Hepatocyte (in vitro differentiated cells): ENCODE data around the gene UBL4A.

Source experiments
- CTCF ChIP-seq: fragments of 200-600 bp; sonication (generic); IDR thresholded peaks from 2 replicates; pipeline ENCODE4 v1.5.1; 2016; ENCODE audit warnings: antibody characterized with exemption, mild to moderate bottlenecking; ENCODE audit not compliant: poor library complexity
- EZH2 ChIP-seq: fragments of 200-600 bp; sonication (generic); IDR thresholded peaks from 2 replicates; pipeline ENCODE4 v1.6.1; 2016; ENCODE audit warnings: antibody characterized with exemption, mild to moderate bottlenecking, borderline replicate concordance
- EZH2phosphoT487 ChIP-seq: fragments of 200-600 bp; sonication (generic); IDR thresholded peaks from one replicate; pipeline ENCODE4 v1.6.1; 2018; ENCODE audit warnings: antibody characterized with exemption, mild to moderate bottlenecking, low read depth, moderate library complexity; ENCODE audit not compliant: unreplicated experiment, severe bottlenecking

GRCh38 chrX:154508384-154508745 is 21.9 kb upstream of the UBL4A start:
- TF ChIP-seq CTCF: no peak
- no peak for TF ChIP-seq EZH2
- no peak for TF ChIP-seq EZH2phosphoT487
